Nephron progenitor cell (in vitro differentiated cells): ENCODE results near the gene TIAM2.

Source experiments
- DNase-seq: peaks from one replicate; pipeline ENCODE4 v3.0.0; 2021
- H3K27ac Mint-ChIP-seq: 2 replicates; pipeline ENCODE4 v1.8.0; 2021; ENCODE audit warnings: mild to moderate bottlenecking, moderate library complexity, mixed read lengths
- H3K27me3 Mint-ChIP-seq: 2 replicates; pipeline ENCODE4 v1.8.0; 2021; ENCODE audit warnings: mild to moderate bottlenecking, low read depth, mixed read lengths; ENCODE audit not compliant: poor library complexity
- H3K36me3 Mint-ChIP-seq: 2 replicates; pipeline ENCODE4 v1.8.0; 2021; ENCODE audit warnings: low read depth, mixed read lengths
- H3K4me1 Mint-ChIP-seq: 2 replicates; pipeline ENCODE4 v1.8.0; 2021; ENCODE audit warnings: mixed read lengths
- H3K4me3 Mint-ChIP-seq: 2 replicates; pipeline ENCODE4 v1.8.0; 2021; ENCODE audit warnings: mild to moderate bottlenecking, moderate library complexity, mixed read lengths
- H3K9me3 Mint-ChIP-seq: 2 replicates; pipeline ENCODE4 v1.8.0; 2021; ENCODE audit warnings: mild to moderate bottlenecking, moderate library complexity, mixed read lengths
- TF ChIP-seq, protein P1 (sequence below): fragments of 200-600 bp; sonication (generic); IDR thresholded peaks from 2 replicates; pipeline ENCODE4 v1.5.0; 2021; ENCODE audit warnings: antibody characterized with exemption

TIAM2 gene

DNA sequence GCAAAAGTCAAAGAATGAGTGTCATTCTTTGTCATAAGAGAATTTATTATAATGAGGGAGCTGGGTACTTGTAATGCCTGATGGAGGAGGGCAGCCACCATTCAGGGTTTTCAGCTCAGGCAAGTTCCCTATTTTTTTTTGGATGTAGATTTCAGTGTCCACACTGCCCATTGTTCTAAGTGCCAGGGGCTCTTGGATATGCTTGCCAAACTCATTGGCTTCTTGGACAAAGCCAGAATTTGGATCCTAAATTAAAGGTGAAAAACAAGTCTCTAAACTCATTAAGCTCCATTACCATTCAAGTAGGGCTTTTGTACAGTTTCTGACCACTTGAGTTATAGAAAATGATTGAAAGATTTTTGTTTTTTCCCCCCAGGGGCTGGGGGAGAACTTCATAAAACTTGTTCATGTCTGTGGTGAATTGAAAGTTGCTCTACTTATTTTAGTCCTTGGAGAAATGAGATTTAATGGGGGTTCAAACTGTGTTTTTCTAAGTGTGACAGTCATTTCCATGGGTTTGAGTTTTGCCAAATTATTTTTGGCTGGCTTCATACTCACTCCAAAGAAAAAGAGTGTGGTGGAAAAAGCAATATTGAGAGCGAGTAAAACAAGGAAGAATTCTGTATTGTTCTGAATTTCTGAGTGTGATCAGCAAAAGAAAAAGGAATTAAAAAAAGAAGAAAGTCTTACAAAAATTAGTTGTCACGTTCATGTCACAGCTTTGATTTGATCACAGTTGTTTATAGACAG lies 46.0 kb downstream of the TIAM2 start:
- Mint-ChIP-seq H3K27me3 (peaks cover 8% of the 10 kb centered on the region), H3K27ac (no peak overlapping the region), H3K4me3 (no peak overlapping the region), H3K9me3 (no peaks in the 10 kb centered on the region), H3K4me1 (peaks cover 4% of the 10 kb centered on the region), H3K36me3 (no peaks in the 10 kb centered on the region)
- TF ChIP-seq, protein P1, sequence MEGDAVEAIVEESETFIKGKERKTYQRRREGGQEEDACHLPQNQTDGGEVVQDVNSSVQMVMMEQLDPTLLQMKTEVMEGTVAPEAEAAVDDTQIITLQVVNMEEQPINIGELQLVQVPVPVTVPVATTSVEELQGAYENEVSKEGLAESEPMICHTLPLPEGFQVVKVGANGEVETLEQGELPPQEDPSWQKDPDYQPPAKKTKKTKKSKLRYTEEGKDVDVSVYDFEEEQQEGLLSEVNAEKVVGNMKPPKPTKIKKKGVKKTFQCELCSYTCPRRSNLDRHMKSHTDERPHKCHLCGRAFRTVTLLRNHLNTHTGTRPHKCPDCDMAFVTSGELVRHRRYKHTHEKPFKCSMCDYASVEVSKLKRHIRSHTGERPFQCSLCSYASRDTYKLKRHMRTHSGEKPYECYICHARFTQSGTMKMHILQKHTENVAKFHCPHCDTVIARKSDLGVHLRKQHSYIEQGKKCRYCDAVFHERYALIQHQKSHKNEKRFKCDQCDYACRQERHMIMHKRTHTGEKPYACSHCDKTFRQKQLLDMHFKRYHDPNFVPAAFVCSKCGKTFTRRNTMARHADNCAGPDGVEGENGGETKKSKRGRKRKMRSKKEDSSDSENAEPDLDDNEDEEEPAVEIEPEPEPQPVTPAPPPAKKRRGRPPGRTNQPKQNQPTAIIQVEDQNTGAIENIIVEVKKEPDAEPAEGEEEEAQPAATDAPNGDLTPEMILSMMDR = no peak
- DNase-seq = no peak

DNA sequence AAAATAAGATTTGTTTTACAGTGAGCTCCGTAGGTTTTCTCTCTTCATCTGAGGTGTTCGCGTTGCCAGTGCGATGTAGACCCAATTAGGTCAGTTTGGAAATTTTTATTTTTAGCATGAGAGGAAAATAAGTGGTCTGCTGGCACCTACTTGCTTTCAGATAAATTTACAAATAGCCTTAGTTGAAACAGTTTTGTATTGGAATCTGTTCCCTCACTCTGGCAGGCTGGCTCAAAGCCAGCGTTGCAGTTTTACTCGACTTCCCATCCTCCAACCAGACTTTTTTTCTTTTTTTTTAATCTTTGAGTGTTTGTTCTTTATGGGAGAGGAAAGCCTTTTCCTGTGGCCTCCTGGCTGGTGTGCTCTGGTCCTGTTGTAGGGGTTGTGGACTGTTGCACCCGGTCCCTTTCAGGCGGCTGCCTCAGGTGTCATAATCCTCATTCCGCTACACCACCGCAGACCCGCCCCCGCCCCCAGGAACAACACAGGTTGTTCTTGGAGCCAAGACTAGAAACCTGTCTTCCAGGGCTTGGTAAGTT lies 46.7 kb downstream of the TIAM2 start:
- Mint-ChIP-seq H3K4me3 (no peak overlapping the region), H3K27me3 (peaks cover 8% of the 10 kb centered on the region), H3K27ac (peak overlapping the region; percentile 13), H3K4me1 (peaks cover 8% of the 10 kb centered on the region), H3K9me3 (no peaks in the 10 kb centered on the region), H3K36me3 (no peaks in the 10 kb centered on the region)
- DNase-seq = no peak
- TF ChIP-seq, protein P1 = no peak

DNA sequence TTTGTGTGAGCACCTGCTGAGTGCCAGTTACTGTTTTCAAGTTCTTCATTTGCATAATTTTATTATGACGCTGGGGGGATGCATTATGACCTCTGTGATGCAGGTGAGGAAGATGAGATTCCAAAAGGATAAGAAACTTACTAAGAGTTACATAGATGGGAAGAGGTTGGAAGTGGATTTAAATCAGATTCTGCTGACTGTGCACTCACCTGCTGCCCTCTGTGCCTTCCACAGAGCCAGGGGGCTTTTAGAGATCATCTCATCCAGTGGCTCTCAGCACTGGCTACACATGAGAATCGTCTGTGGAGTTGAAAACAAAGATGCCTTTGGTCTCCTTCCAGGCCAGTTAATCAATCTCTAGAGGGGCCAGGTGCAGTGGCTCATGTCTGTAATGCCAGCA lies 47.9 kb downstream of the TIAM2 start:
- Mint-ChIP-seq H3K27ac (no peak overlapping the region), H3K36me3 (no peaks in the 10 kb centered on the region), H3K27me3 (peaks cover 8% of the 10 kb centered on the region), H3K9me3 (no peaks in the 10 kb centered on the region), H3K4me1 (peaks cover 9% of the 10 kb centered on the region), H3K4me3 (no peak overlapping the region)
- TF ChIP-seq, protein P1 = no peak
- no peak for DNase-seq

DNA sequence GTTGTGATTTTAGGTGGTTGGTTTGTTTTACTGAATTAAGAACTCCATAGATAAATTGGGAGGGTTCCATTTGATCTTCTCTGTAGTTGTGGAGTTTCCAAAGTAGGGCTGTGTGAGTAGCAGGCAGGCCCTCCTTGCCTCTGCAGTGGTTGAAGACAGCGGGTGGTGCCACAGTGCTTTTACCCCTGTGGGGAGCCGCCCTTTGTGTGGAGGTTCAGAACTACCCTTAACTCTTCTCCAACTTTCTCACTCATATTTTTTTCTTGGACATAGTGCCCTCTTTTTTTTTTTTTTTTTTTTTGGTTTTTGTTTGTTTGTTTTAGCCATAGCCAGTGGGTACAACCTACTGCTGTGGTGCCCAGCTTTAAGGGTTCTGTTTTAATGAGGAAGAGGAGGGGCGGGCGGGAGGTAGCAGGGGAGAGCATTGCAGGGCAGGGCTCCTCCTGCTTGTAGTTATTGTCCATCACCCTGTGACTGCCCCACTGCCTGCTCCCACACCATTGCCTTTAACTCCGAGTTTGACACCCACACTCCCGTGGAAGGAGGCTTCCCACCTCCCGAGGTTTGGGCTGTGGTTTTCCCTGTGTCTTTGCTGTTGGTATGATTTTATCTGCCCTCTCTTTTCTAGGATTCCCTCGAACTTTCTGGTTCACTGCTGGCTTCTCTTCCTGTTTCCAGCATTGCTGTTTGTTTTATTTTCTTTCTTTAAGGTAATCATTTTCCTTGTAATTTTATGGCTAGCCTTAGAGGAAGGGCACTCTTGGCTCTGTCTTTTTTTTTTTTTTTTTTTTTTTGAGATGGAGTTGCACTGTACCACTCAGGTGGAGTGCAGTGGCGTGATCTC lies 50.7 kb downstream of the TIAM2 start:
- H3K27me3 Mint-ChIP-seq = peaks cover 8% of the 10 kb centered on the region
- TF ChIP-seq, protein P1 = no peak
- no peaks in the 10 kb centered on the region for H3K36me3 Mint-ChIP-seq
- no peak overlapping the region for H3K4me3 Mint-ChIP-seq
- H3K27ac Mint-ChIP-seq = peak overlapping the region; percentile 8
- DNase-seq = no peak
- H3K4me1 Mint-ChIP-seq = peaks cover 9% of the 10 kb centered on the region
- H3K9me3 Mint-ChIP-seq = no peaks in the 10 kb centered on the region

DNA sequence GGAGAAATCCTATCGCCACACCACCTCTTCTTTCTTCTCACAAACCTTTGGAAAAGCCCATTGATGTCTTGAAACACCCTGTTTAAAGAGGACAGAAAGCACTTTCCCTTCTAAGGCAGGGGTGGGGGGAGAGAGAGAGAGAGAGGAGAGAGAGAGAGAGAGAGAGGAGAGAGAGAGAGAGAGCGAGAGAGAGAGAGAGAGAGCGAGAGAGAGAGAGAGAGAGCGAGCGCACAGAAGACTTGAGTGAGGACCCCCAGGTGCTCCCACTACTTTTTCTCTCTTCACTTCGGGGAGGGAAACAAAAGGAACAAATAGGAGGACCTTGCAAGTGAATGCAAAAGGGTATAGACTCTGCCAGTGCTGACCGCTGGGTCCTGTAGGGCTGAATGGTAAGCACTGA lies 52.4 kb downstream of the TIAM2 start:
- no peaks in the 10 kb centered on the region for H3K9me3 Mint-ChIP-seq
- H3K4me3 Mint-ChIP-seq = no peak overlapping the region

More for the DNA sequence above, 52.4 kb downstream of the TIAM2 start:
- Mint-ChIP-seq H3K4me1 (peaks cover 9% of the 10 kb centered on the region), H3K36me3 (no peaks in the 10 kb centered on the region), H3K27ac (no peak overlapping the region), H3K27me3 (peaks cover 4% of the 10 kb centered on the region)
- TF ChIP-seq, protein P1 = no peak
- DNase-seq = no peak
